Heart left ventricle (tissue), 16 donors: ENCODE data around the gene FILIP1. TPM values are rescaled to one million over a fixed set of nuclear protein-coding genes. Genes with fewer than 3 reads are reported as not detected.

ENCODE experiments used
- ATAC-seq, 4 donors: fragments of 200-7000 bp; cut with Tn5 transposase; one replicate each; pipeline ENCODE4 v1.9.1; 2020 to 2022; ENCODE audit warnings: moderate library complexity in 4 of 4, mild to moderate bottlenecking in 3 of 4, moderate number of reproducible peaks in 1 of 4
- DNase-seq, 5 donors: peaks; one replicate each; pipeline ENCODE4 v3.0.0-alpha.2; 2020
- H3K27ac ChIP-seq, 12 donors: fragments of 200-600 bp; sonication (generic) in 4 of 12; one replicate each; pipeline versions ENCODE4 v1.5.0 to v1.8.0; 2016 to 2022; ENCODE audit warnings: mild to moderate bottlenecking in 2 of 12
- H3K27me3 ChIP-seq, 9 donors: fragments of 200-600 bp; sonication (generic) in 2 of 9; one replicate each; pipeline versions ENCODE4 v1.5.1 to v1.8.0; 2016 to 2022; ENCODE audit warnings: mild to moderate bottlenecking in 3 of 9
- H3K36me3 ChIP-seq, 9 donors: fragments of 200-600 bp; sonication (generic) in 2 of 9; one replicate each; pipeline versions ENCODE4 v1.5.0 to v1.8.0; 2018 to 2022; ENCODE audit warnings: mild to moderate bottlenecking in 2 of 9
- H3K4me1 ChIP-seq, 12 donors: fragments of 200-600 bp; sonication (generic) in 4 of 12; one replicate each; pipeline versions ENCODE4 v1.5.0 to v1.8.0; 2016 to 2022; ENCODE audit warnings: mild to moderate bottlenecking in 3 of 12
- H3K4me3 ChIP-seq, 12 donors: fragments of 200-600 bp; sonication (generic) in 4 of 12; one replicate each; pipeline versions ENCODE4 v1.5.0 to v1.8.0; 2017 to 2022; ENCODE audit warnings: mild to moderate bottlenecking in 9 of 12, moderate library complexity in 4 of 12
- H3K9me3 ChIP-seq, 12 donors: fragments of 200-600 bp; sonication (generic) in 4 of 12; one replicate each; pipeline versions ENCODE4 v1.5.0 to v1.8.0; 2016 to 2022; ENCODE audit warnings: mild to moderate bottlenecking in 1 of 12
- CTCF ChIP-seq, 12 donors: fragments of 200-600 bp; sonication (generic) in 4 of 12; IDR thresholded peaks; one replicate each; pipeline versions ENCODE4 v1.5.0 to v1.8.0; 2018 to 2022; ENCODE audit warnings: antibody characterized with exemption in 12 of 12, mild to moderate bottlenecking in 5 of 12
- POLR2A ChIP-seq, 2 donors: fragments of 450-650 bp; IDR thresholded peaks; one replicate each; pipeline ENCODE4 v1.6.1; 2017; ENCODE audit warnings: antibody characterized with exemption in 2 of 2, mild to moderate bottlenecking in 2 of 2, moderate library complexity in 2 of 2
- WGBS, 4 donors: extraction: QIAGEN DNeasy Blood & Tissue Kit in 2 of 4; methylation state at CpG; one replicate each; pipeline versions ENCODE4 v1.1.5 to v1.1.7; 2013 to 2018; 5-methylcytosine and 5-hydroxymethylcytosine counted together
- intact Hi-C, 10 donors: fragments of 100-400 bp; cut with DNase I; formaldehyde crosslinking; loops; one replicate each; pipeline versions ENCODE4 v1.11.1 to v1.14.2; 2022
- polyA plus RNA-seq, 2 donors: library from polyadenylated mRNA; stranded (reverse); fragments of 200-250 nt; gene quantifications; one replicate each; pipeline ENCODE4 v1.2.3, GENCODE V29; 2013
- total RNA-seq, 9 donors: library from RNA; depleted of rRNA in 2 of 9; stranded (reverse); fragments of >200 nt in 2 of 9; fragmentation: NEBNext Ultra II Directional in 3 of 9; extraction: Animal tissue kit (Norgen Biotek cat#: 25700) in 3 of 9; gene quantifications; one replicate each; pipeline versions ENCODE4 v1.1.0 to v1.2.4, GENCODE V29; 2016 to 2023
- donor health status: ischemic (EF 13 %, LVEDD 7.1; RV severe dilation, severe dysfunction).
- donor health status: healthy with polysubstance abuse.
- donor health status: DM: no; HTN: yes; CAD: no.
- donor health status: DM: no; HTN: no; CAD: no.
- donor health status: ischemic (EF 25% LVEDD 6.9; RV normal size, moderate dysfunction).
- donor health status: ischemic (EF 25% LVEDD 5.7; RV mildly dilated, moderate dysfunction).
- donor health status: healthy.
- donor health status: DM: yes; HTN: yes; CAD: no.
- donor health status: ischemic (EF 35%, LVEDD 5.7; RV mildly dilated, moderate dysfunction).
- donor health status: nonischemic (EF 11% LVEDD 7.7; RV severe dilation, severe dysfunction).
- donor health status: DM: yes; HTN: yes; CAD: no.
- donor health status: PGD.
- donor health status: ischemic (EF 29% LVEDD 5.4; RV normal size, mild dysfunction).
- donor health status: nonischemic (EF 23%, LVEDD 6.1; RV moderate dilation, normal function).

FILIP1 gene
- total and polyA plus RNA-seq, 11 donors, result 49.2 to 230 (median 158) TPM

DNA sequence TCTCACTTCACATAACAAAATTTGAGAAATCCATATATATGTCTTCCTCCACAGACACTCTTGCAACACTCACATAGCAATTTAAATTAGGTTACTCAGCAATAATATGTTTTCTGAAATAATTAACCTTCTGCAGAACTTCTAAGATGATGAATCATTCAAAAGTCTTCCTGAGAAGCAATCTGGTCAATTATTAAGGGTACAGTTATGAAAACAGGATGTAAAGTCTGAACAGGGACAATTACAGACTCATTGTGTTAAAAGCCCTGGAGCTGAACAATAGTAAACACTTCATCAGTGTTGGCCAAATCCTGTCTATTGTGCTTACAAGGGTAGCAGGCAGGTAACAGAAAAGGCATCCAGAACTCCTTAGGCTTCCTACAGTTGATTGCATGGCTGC, 75.4 kb downstream of the FILIP1 start:
- ATAC-seq, result peak in 3 of 4 donors; percentile 35 to 68 (median 67)
- H3K4me3 ChIP-seq, result no peak overlapping the region
- DNase-seq, result no peak
- peaks cover 0 to 7% (median 0%) of the 10 kb centered on the region in 9 donors for H3K36me3 ChIP-seq
- H3K9me3 ChIP-seq, result no peaks in the 10 kb centered on the region
- TF ChIP-seq CTCF (IDR thresholded peaks at IDR 0.05) (no peak), POLR2A (IDR thresholded peaks at IDR 0.05) (no peak)
- H3K4me1 ChIP-seq, result peaks cover 6 to 92% (median 61%) of the 10 kb centered on the region in 12 donors
- H3K27me3 ChIP-seq, result no peaks in the 10 kb centered on the region
- intact Hi-C loops, result loop anchor here in 2 of 10 donors (5.0 kb wide), 1 partner anchor 74 kb away; the partner anchor contains the start of gene FILIP1 (in 2 of the 2)
- H3K27ac ChIP-seq, result peak overlapping the region in 9 of 12 donors; percentile 4 to 48 (median 26)

GRCh38 chr6:75416443-75416842, 77.2 kb downstream of the FILIP1 start:
- no peaks in the 10 kb centered on the region for H3K9me3 ChIP-seq
- TF ChIP-seq POLR2A (IDR thresholded peaks at IDR 0.05) (no peak), CTCF (IDR thresholded peaks at IDR 0.05) (no peak)
- WGBS, 4 donors, result 23 to 38% (median 34%) methylated on average over 1 of the region's 1 CpG
- peak overlapping the region in 4 of 12 donors; percentile 4 to 55 (median 20) for H3K27ac ChIP-seq
- no peaks in the 10 kb centered on the region for H3K27me3 ChIP-seq
- peak in 1 of 4 donors; percentile 30 for ATAC-seq
- H3K4me3 ChIP-seq, result no peak overlapping the region
- no peak for DNase-seq
- peaks cover 0 to 14% (median 0%) of the 10 kb centered on the region in 9 donors for H3K36me3 ChIP-seq
- peaks cover 9 to 90% (median 67%) of the 10 kb centered on the region in 12 donors for H3K4me1 ChIP-seq
- intact Hi-C loops, result loop anchor here in 2 of 10 donors (5.0 kb wide), 1 partner anchor 76 kb away; the partner anchor contains the start of gene FILIP1 (in 2 of the 2)

GRCh38 chr6:75415804-75416203, 77.8 kb downstream of the FILIP1 start:
- peak overlapping the region in 6 of 12 donors; percentile 5 to 55 (median 36) for H3K27ac ChIP-seq
- H3K36me3 ChIP-seq, result peaks cover 0 to 15% (median 0%) of the 10 kb centered on the region in 9 donors
- H3K4me1 ChIP-seq, result peaks cover 9 to 83% (median 67%) of the 10 kb centered on the region in 12 donors
- 54 to 63% (median 58%) methylated on average over 1 of the region's 1 CpG for WGBS, 4 donors
- ATAC-seq (peak in 2 of 4 donors; percentile 6 to 38), DNase-seq (no peak)
- TF ChIP-seq POLR2A (IDR thresholded peaks at IDR 0.05) (no peak), CTCF (IDR thresholded peaks at IDR 0.05) (no peak)
- no peaks in the 10 kb centered on the region for H3K9me3 ChIP-seq
- no peak overlapping the region for H3K4me3 ChIP-seq
- H3K27me3 ChIP-seq, result no peaks in the 10 kb centered on the region
- intact Hi-C loops, result loop anchor here in 2 of 10 donors (5.0 kb wide), 1 partner anchor 76 kb away; the partner anchor contains the start of gene FILIP1 (in 2 of the 2)

DNA sequence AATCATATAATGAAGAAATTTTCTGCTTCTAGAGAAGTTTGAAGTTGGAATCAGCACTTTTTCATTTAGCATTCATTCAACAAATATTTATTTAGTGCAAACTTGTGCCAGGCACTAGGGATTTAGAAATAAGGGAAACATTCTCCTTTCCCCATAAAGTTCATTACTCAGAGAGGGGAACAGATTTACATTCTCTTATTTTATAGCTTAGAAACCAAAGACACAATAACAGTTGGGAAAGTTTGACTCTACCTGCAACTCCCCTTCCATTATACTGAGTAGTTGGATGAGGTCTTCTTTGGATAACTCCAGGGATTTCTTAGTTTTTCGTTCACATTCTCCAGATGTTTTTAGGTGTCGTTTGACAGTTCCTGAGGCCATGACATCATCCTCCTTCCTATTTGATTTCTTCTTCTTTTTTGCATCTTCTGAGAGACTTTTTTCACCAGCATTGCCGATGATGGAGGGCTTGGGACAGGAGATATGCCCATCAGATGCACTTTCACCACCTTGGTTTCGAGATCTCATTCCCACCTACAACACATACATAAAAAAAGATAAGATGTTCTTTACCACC, 79.1 kb downstream of the FILIP1 start:
- Histone ChIP-seq H3K4me3 (no peak overlapping the region), H3K27me3 (no peaks in the 10 kb centered on the region), H3K9me3 (no peaks in the 10 kb centered on the region), H3K4me1 (peaks cover 9 to 84% (median 61%) of the 10 kb centered on the region in 12 donors), H3K36me3 (peaks cover 0 to 19% (median 0%) of the 10 kb centered on the region in 9 donors), H3K27ac (peak overlapping the region in 7 of 12 donors; percentile 29 to 61 (median 48))
- WGBS, 4 donors, result 54 to 65% (median 57%) methylated on average over 4 of the region's 4 CpGs
- ATAC-seq (no peak), DNase-seq (no peak)
- intact Hi-C loops, result loop anchor here in 2 of 10 donors (5.0 kb wide), 1 partner anchor 78 kb away; the partner anchor contains the start of gene FILIP1 (in 2 of the 2)
- no peak for TF ChIP-seq POLR2A (IDR thresholded peaks at IDR 0.05)
- no peak for TF ChIP-seq CTCF (IDR thresholded peaks at IDR 0.05)
